HG03571 (cell line): ENCODE results near the gene SIPA1L2.

Experiments
- ATAC-seq: cut with Tn5 transposase; IDR thresholded peaks from one replicate; pipeline ENCODE4 v1.9.1; 2021; ENCODE audit not compliant: unreplicated experiment

SIPA1L2 gene

DNA sequence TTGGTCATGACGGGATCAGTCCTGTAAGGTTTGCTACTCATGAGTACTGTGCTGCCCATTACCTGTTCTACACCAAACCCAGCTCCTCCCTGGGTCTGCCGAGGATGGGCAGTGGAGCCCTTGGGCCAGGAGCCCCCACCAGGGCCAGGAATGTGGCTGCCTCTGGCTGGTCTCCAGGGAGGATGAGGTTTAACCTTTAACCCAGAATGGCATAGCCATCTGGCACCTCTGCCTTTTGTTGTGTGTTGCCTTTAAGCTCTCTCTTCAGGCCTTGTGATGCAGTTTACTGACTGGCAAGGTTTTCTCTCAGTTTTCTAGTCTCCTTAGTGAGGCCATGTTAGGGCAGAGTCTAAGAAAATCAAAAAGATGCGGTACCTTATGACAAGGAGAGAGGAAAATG, 38.6 kb downstream of the SIPA1L2 start:
- ATAC-seq = no peak

DNA sequence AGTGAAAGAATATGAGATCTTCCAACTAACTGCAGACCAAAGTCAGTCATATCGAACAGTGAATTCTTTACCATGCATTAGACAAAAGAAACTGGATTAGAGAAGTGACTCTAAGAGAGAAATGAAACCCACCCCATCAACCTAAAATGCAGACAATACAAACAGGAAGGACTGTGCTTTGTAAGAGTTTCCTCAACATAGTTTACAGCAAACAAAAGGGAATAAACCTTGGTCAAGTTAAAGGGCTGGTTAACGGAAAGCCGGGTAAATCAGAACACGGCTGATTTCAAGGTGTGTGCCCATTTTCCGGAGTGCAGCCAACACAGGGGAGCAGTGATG, 39.2 kb downstream of the SIPA1L2 start:
- peak; percentile 92 for ATAC-seq

GRCh38 chr1:232589812-232590743, 39.9 kb downstream of the SIPA1L2 start:
- ATAC-seq = peak; percentile 31

- no peak for ATAC-seq
These were observed 40.7 kb downstream of the SIPA1L2 start for GRCh38 chr1:232589111-232589811.

DNA sequence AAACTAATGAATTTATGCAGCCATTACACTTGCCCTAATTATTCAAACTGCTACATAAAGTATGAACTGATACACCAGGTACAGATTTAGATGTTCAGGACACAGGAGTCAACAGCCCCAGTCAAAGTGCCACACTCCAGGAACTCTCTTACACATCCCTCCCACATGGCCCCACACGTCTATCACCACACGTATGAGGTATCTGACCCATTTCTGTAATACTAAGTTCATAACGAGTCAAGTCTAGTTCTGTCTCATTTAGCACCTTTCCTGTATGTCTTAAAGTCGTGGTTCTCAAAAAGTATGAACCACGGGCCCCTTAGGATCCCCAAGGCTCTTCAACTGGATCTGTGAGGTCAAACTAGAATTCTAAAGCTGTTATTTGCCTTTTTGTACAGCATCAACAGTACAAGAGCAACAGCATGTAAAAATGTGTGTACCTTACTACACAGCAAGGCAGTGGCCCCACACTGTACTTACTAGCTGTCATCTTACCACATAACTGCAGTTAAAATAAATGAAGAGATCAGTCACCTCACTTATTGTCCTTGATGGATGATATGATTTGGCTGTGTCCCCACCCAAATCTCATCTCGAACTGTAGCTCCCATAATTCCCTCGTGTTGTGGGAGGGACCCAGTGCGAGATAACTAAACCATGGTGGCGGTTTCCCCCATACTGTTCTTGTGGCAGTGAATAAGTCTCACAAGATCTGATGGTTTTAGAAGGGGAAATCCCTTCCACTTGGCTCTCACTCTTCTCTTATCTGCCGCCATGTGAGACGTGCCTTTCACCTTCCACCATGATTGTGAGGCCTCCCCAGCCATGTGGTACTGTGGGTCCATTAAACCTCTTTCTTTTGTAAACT, 42.6 kb downstream of the SIPA1L2 start:
- ATAC-seq = no peak

GRCh38 chr1:232586679-232587078, 43.3 kb downstream of the SIPA1L2 start:
- ATAC-seq = no peak

DNA sequence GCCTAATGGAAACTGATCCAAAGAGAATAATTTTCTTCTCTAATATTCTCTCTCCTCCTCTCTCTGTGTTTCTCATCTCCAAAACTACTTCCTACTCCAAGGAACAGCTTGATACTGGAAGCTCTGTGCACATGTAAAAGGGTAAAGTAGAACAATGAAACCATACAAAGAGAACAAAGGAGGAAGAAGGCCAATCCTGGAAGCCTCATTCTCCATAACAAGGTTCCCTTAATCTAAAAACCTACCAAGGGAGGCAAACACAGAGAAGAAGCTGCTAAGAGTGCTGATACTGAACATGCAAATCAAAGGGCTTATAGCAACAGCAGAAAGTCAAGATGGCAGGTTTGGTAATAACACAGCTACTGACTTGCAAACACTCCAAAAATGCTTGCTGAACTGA, 44.4 kb downstream of the SIPA1L2 start:
- ATAC-seq = no peak

- ATAC-seq = no peak
These were observed 48.0 kb downstream of the SIPA1L2 start for GRCh38 chr1:232581932-232582331.
